Upper lobe of right lung (tissue), 1 donor: Measurements from ENCODE around the gene DLD. TPM values are rescaled to one million over a fixed set of nuclear protein-coding genes. Genes with fewer than 3 reads are reported as not detected.
A peak's percentile ranks its signal among the peaks of the same experiment; 100 is the strongest.
"Not testable (repeated sequence)": the region's sequence is repeated elsewhere in the genome, so short reads cannot be mapped to it uniquely, and the experiment has no call there.

Source experiments
- ATAC-seq: fragments of 200-7000 bp; cut with Tn5 transposase; one replicate; pipeline ENCODE4 v1.9.1; 2020; ENCODE audit warnings: mild to moderate bottlenecking, moderate library complexity
- DNase-seq: peaks from one replicate; pipeline ENCODE4 v3.0.0-alpha.2; 2020
- H3K27ac ChIP-seq: fragments of 200-600 bp; one replicate; pipeline ENCODE4 v1.8.0; 2022
- H3K27me3 ChIP-seq: fragments of 200-600 bp; one replicate; pipeline ENCODE4 v1.8.0; 2022; ENCODE audit warnings: mild to moderate bottlenecking
- H3K36me3 ChIP-seq: fragments of 200-600 bp; one replicate; pipeline ENCODE4 v1.8.0; 2022
- H3K4me1 ChIP-seq: fragments of 200-600 bp; one replicate; pipeline ENCODE4 v1.8.0; 2022
- H3K4me3 ChIP-seq: fragments of 200-600 bp; one replicate; pipeline ENCODE4 v1.8.0; 2022; ENCODE audit warnings: mild to moderate bottlenecking
- H3K9me3 ChIP-seq: fragments of 200-600 bp; one replicate; pipeline ENCODE4 v1.8.0; 2022
- CTCF ChIP-seq: fragments of 200-600 bp; IDR thresholded peaks from one replicate; pipeline ENCODE4 v1.8.0; 2022; ENCODE audit warnings: antibody characterized with exemption
- intact Hi-C: fragments of 100-400 bp; cut with DNase I; formaldehyde crosslinking; loops from one replicate; pipeline ENCODE4 v1.11.0; 2022
- total RNA-seq: library from RNA; stranded (reverse); fragmentation: NEBNext Ultra II Directional; extraction: Animal tissue kit (Norgen Biotek cat#: 25700); gene quantifications from one replicate; pipeline ENCODE4 v1.2.1, GENCODE V29; 2021
- donor health status: DM: no; HTN: yes; CAD: no; lungs with severe emphysema.

The DLD gene
- total RNA-seq, 1 donor from 2014 or later: 65.6 TPM

GRCh38 chr7:107890493-107890961 lies 456 bp upstream of the DLD start:
- Histone ChIP-seq H3K4me3 (peak overlapping the region; percentile 75), H3K9me3 (no peaks in the 10 kb centered on the region), H3K36me3 (peaks cover 11% of the 10 kb centered on the region), H3K27ac (peak overlapping the region; percentile 96), H3K27me3 (no peaks in the 10 kb centered on the region), H3K4me1 (peaks cover 26% of the 10 kb centered on the region)
- ATAC-seq: no peak
- intact Hi-C loops: no loop called here
- DNase-seq: no peak
- no peak for TF ChIP-seq CTCF

GRCh38 chr7:107891636-107892366 lies 818 bp downstream of the DLD start:
- peaks cover 15% of the 10 kb centered on the region for H3K36me3 ChIP-seq
- intact Hi-C loops: no loop called here
- peak overlapping the region; percentile 75 for H3K4me3 ChIP-seq
- DNase-seq (no peak), ATAC-seq (no peak)
- no peaks in the 10 kb centered on the region for H3K9me3 ChIP-seq
- H3K27ac ChIP-seq: peak overlapping the region; percentile 96
- no peaks in the 10 kb centered on the region for H3K27me3 ChIP-seq
- TF ChIP-seq CTCF: no peak
- H3K4me1 ChIP-seq: peaks cover 26% of the 10 kb centered on the region

- Histone ChIP-seq H3K4me1 (peaks cover 26% of the 10 kb centered on the region), H3K36me3 (peaks cover 15% of the 10 kb centered on the region), H3K27ac (peak overlapping the region; percentile 96), H3K4me3 (peak overlapping the region; percentile 75)
- DNase-seq, intact Hi-C loops, ATAC-seq, H3K27me3 ChIP-seq, H3K9me3 ChIP-seq: not testable (repeated sequence)
Measured at GRCh38 chr7:107892367-107892741, 1.4 kb downstream of the DLD start.

GRCh38 chr7:107898997-107899594 lies 8.1 kb downstream of the DLD start:
- peaks cover 19% of the 10 kb centered on the region for H3K4me1 ChIP-seq
- H3K36me3 ChIP-seq: peaks cover 26% of the 10 kb centered on the region
- intact Hi-C loops: no loop called here
- no peak for TF ChIP-seq CTCF
- H3K4me3 ChIP-seq: no peak overlapping the region
- no peak for ATAC-seq
- no peak for DNase-seq
- H3K27me3 ChIP-seq: no peaks in the 10 kb centered on the region
- no peak overlapping the region for H3K27ac ChIP-seq
- no peaks in the 10 kb centered on the region for H3K9me3 ChIP-seq

GRCh38 chr7:107900496-107901015 lies 9.6 kb downstream of the DLD start:
- H3K36me3 ChIP-seq: peaks cover 29% of the 10 kb centered on the region
- peaks cover 15% of the 10 kb centered on the region for H3K4me1 ChIP-seq
- no peaks in the 10 kb centered on the region for H3K27me3 ChIP-seq
- no peak for DNase-seq
- H3K4me3 ChIP-seq: no peak overlapping the region
- ATAC-seq: no peak
- H3K27ac ChIP-seq: no peak overlapping the region
- TF ChIP-seq CTCF: no peak
- H3K9me3 ChIP-seq: no peaks in the 10 kb centered on the region
- intact Hi-C loops: no loop called here

GRCh38 chr7:107902381-107902780 lies 11.4 kb downstream of the DLD start:
- Histone ChIP-seq H3K27ac (no peak overlapping the region), H3K4me3 (no peak overlapping the region), H3K9me3 (no peaks in the 10 kb centered on the region), H3K36me3 (peaks cover 44% of the 10 kb centered on the region), H3K27me3 (no peaks in the 10 kb centered on the region), H3K4me1 (peaks cover 16% of the 10 kb centered on the region)
- ATAC-seq (no peak), DNase-seq (no peak)
- intact Hi-C loops: no loop called here
- TF ChIP-seq CTCF: no peak
